ENCODE data around the gene ZNF578. TPM values are rescaled to one million over a fixed set of nuclear protein-coding genes. Genes with fewer than 3 reads are reported as not detected.
A peak's percentile ranks its signal among the peaks of the same experiment; 100 is the strongest.

ZNF578 gene
- total and polyA plus RNA-seq, 3 donors from 2014 or later, result 12.2 to 23.1 (median 18.0) TPM

- WGBS, 2 donors, result 56 to 65% methylated on average over 12 to 14 of the region's 14 CpGs
- H3K27me3 ChIP-seq, result no peaks in the 10 kb centered on the region
- intact Hi-C loops (cut with DNase I; ENCODE audit: low total_unique reads), result no loop called here
- no peaks in the 10 kb centered on the region for H3K9me3 ChIP-seq
- no peaks in the 10 kb centered on the region for H3K4me1 ChIP-seq
- no peaks in the 10 kb centered on the region for H3K36me3 ChIP-seq (ENCODE audit: low read depth, missing control alignments)
- peak; percentile 29 for DNase-seq
- TF ChIP-seq, protein P1, sequence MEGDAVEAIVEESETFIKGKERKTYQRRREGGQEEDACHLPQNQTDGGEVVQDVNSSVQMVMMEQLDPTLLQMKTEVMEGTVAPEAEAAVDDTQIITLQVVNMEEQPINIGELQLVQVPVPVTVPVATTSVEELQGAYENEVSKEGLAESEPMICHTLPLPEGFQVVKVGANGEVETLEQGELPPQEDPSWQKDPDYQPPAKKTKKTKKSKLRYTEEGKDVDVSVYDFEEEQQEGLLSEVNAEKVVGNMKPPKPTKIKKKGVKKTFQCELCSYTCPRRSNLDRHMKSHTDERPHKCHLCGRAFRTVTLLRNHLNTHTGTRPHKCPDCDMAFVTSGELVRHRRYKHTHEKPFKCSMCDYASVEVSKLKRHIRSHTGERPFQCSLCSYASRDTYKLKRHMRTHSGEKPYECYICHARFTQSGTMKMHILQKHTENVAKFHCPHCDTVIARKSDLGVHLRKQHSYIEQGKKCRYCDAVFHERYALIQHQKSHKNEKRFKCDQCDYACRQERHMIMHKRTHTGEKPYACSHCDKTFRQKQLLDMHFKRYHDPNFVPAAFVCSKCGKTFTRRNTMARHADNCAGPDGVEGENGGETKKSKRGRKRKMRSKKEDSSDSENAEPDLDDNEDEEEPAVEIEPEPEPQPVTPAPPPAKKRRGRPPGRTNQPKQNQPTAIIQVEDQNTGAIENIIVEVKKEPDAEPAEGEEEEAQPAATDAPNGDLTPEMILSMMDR (IDR thresholded peaks at IDR 0.05), result no peak
- no peak overlapping the region for H3K27ac ChIP-seq
- H3K4me3 ChIP-seq, result no peak overlapping the region
Measured at GRCh38 chr19:52522551-52522950, 69.2 kb downstream of the ZNF578 start.

GRCh38 chr19:52524086-52524485 is 70.7 kb downstream of the ZNF578 start:
- peaks cover 5% of the 10 kb centered on the region for H3K4me1 ChIP-seq
- 62 to 80% methylated on average over 20 of the region's 20 CpGs for WGBS, 2 donors
- no peaks in the 10 kb centered on the region for H3K27me3 ChIP-seq
- no peak overlapping the region for H3K27ac ChIP-seq
- TF ChIP-seq, protein P1 (IDR thresholded peaks at IDR 0.05), result no peak
- TF ChIP-seq POLR2A (IDR thresholded peaks at IDR 0.05), result no peak
- H3K4me3 ChIP-seq, result no peak overlapping the region
- no peak for DNase-seq
- intact Hi-C loops (cut with DNase I; ENCODE audit: low total_unique reads), result no loop called here
- no peaks in the 10 kb centered on the region for H3K9me3 ChIP-seq
- no peaks in the 10 kb centered on the region for H3K36me3 ChIP-seq (ENCODE audit: low read depth, missing control alignments)

DNA sequence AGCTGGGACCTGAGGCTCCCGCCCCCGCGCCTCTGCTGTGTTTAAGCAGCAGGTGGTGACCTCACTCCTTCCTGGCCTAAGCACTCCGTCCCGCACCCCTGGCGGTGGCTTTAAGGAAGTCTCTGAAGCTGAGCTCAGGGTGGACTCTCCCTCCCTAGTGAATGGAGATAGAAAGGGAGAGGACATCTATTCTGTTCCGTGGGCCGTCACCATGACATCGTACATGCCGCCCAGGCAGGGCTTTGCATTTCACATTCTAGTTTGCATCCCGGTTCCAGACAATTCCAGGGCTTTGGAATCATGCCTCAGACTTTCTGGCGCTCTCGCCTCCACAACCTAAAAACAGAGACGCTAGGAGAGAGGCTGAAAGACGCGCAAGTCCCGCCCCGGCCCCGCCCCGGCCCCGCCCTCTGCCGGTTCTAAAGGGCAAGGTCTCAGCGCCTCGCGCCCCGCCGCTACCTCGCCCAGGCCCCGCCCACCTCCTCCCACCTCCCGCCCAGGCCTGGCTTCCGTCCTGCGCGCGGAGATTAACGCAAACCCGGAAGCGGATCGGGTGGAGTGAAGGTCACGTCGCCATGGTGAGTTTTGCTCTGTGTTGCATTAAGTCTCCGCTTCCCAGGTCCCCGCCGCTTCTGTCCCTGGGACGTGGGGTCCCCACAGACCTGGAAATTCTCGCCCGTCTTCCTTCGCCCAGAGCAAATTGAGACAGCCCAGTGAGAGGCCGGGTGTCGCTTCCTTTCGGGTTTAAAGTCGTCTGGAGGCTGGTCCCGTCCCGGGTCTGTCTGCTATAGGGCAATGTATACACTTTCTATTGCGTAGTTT is 74.0 kb downstream of the ZNF578 start, which contains the start of gene ZNF808:
Gene ZNF808, plus strand, starts transcription at position 535 of the 822 bp plus-strand sequence. CDS start 15,617 bp downstream, outside the sequence.
- no peak for TF ChIP-seq POLR2A (IDR thresholded peaks at IDR 0.05)
- TF ChIP-seq, protein P1 (IDR thresholded peaks at IDR 0.05), result peak; percentile 48 to 67 (median 64)
- no peaks in the 10 kb centered on the region for H3K36me3 ChIP-seq (ENCODE audit: low read depth, missing control alignments)
- peak within 1 kb of the TSS; percentile 31 to 85 for H3K27ac ChIP-seq
- no peaks in the 10 kb centered on the region for H3K27me3 ChIP-seq
- H3K9me3 ChIP-seq, result no peaks in the 10 kb centered on the region
- H3K4me3 ChIP-seq, result peak within 1 kb of the TSS; percentile 77 to 82
- peaks cover 5% of the 10 kb centered on the region for H3K4me1 ChIP-seq
- WGBS, 2 donors, result 1% methylated on average over 25 to 52 of the region's 54 CpGs
- intact Hi-C loops (cut with DNase I; ENCODE audit: low total_unique reads), result no loop called here
- DNase-seq, result peak; percentile 97

DNA sequence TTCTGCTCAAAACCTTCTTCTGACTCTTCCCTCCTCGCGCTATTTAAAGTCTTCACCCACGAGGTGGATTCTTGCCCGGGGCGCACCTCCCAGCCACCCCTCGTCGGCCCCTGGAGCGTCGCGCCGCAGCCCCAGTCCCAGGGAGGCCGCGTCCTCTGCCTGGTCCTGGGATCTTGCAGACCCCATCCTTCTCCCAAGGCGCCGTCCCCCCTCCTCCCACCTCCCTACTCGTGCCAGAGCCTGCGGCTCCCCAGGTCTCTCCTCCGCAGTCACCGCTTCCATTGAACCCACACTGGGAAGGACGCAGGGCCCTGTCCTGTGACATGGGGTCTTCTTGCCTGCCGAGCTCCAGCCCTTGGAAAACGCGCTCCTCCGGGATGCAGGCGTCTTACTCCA is 74.6 kb downstream of the ZNF578 start:
- no peak for TF ChIP-seq POLR2A (IDR thresholded peaks at IDR 0.05)
- TF ChIP-seq, protein P1 (IDR thresholded peaks at IDR 0.05), result no peak
- WGBS, 2 donors, result 2% methylated on average over 25 of the region's 25 CpGs
- intact Hi-C loops (cut with DNase I; ENCODE audit: low total_unique reads), result no loop called here
- no peak for DNase-seq
- no peaks in the 10 kb centered on the region for H3K27me3 ChIP-seq
- no peaks in the 10 kb centered on the region for H3K36me3 ChIP-seq (ENCODE audit: low read depth, missing control alignments)
- peak overlapping the region; percentile 31 to 85 for H3K27ac ChIP-seq
- peaks cover 5% of the 10 kb centered on the region for H3K4me1 ChIP-seq
- no peaks in the 10 kb centered on the region for H3K9me3 ChIP-seq
- H3K4me3 ChIP-seq, result peak overlapping the region; percentile 77 to 82
